Body of pancreas (tissue), 4 donors: ENCODE results near the gene KIF5A.

Experiments used
- POLR2A ChIP-seq, 3 donors: fragments of 450-650 bp; IDR thresholded peaks; one replicate each; pipeline ENCODE4 v1.6.1; 2016; ENCODE audit warnings: antibody characterized with exemption in 3 of 3, mild to moderate bottlenecking in 2 of 3
- TF ChIP-seq, protein P1 (sequence below), 7 experiments: fragments of 450-650 bp in 4 of 7; fragments of 200-600 bp in 3 of 7; sonication (generic) in 3 of 7; IDR thresholded peaks; one replicate each; pipeline ENCODE4 v1.5.1; 2016 to 2019; ENCODE audit warnings: antibody characterized with exemption in 7 of 7

DNA sequence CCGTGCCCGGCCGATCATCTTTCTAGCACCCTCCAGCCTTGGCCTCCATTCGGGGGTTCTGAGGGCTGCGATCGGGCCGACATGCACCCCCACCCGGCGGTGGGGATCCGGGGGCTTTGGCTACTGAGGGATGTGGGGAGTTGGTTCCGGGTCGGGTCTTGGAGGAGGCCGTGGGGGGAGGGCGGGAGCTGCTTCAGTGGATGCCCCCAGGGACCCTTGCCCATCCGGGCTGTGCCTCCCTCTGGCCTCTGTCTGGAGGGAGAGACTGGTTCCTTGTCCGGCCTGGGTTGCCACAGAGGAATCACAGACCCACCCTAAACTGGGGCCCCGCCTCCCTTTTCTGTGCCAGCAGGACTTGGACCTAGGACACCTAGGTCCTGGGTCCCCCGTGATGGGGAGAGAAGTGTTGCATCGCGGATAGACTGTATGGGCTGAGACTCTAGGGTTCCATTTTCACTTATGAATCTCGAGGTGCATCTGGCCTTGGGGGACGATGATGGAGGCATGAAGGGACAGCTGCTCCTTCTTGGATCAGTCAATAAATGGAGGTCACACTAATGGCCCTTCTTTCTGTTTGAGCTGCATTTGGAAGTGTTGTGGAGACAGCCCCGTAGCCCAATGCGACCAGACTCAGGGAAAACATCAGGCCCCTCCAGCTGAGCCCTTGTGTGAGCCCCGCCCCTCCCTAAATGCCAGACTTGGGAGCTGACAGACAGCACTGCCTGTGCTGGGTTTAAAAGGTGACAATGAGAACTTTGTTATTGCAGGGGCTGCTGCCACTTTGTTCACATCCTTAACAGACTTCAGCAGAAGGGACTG, 55.4 kb downstream of the KIF5A start:
- TF ChIP-seq, protein P1, sequence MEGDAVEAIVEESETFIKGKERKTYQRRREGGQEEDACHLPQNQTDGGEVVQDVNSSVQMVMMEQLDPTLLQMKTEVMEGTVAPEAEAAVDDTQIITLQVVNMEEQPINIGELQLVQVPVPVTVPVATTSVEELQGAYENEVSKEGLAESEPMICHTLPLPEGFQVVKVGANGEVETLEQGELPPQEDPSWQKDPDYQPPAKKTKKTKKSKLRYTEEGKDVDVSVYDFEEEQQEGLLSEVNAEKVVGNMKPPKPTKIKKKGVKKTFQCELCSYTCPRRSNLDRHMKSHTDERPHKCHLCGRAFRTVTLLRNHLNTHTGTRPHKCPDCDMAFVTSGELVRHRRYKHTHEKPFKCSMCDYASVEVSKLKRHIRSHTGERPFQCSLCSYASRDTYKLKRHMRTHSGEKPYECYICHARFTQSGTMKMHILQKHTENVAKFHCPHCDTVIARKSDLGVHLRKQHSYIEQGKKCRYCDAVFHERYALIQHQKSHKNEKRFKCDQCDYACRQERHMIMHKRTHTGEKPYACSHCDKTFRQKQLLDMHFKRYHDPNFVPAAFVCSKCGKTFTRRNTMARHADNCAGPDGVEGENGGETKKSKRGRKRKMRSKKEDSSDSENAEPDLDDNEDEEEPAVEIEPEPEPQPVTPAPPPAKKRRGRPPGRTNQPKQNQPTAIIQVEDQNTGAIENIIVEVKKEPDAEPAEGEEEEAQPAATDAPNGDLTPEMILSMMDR (IDR thresholded peaks at IDR 0.05) = no peak
- no peak for TF ChIP-seq POLR2A (IDR thresholded peaks at IDR 0.05)
